CD4-positive, alpha-beta T cell treated with Interleukin-15 for 1 hour (primary cell): ENCODE measurements around the gene UBE3D.
"Not testable (repeated sequence)": the region's sequence is repeated elsewhere in the genome, so short reads cannot be mapped to it uniquely, and the experiment has no call there.

Experiments used
- DNase-seq: peaks from one replicate; pipeline ENCODE4 v3.0.0-alpha.2; 2020

Gene UBE3D

DNA sequence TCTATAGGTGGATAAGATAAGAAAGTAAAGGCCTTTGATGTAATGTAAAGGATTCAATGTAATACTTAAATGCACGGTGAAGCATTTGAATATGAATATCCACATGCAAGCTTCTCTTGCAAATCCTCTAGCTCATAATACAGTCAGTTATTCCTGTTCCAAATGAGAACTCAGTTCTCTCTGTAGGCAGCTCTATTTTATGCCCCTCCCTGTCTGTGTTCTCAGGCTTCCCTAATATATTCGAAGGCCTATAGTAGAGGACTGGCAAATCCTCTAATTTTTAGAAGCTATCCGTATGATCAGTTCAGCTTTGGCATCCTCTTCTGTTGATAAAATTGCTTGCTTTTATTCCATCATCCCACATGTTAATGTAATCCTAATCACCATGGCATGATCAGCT is 200.2 kb downstream of the UBE3D start:
- DNase-seq, result no peak

DNA sequence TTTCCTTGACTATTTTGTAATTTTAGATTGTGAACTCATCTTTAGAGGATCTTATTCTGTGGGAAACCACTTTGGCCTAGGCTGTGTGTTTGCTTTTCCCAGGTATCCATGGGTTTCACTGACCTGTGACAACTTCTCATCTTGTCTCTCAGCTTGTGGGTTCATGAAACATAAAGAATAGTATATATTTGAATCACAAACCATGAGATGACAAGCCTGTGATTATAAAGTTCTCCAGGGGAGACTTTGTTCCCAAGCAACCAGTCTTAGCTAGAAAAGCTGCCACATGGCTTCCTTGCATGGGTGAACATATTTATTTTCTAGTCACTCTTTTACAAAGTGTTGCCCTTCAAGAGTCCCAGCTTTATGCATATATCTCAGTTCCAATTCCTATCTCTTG is 201.9 kb downstream of the UBE3D start:
- no peak for DNase-seq

DNA sequence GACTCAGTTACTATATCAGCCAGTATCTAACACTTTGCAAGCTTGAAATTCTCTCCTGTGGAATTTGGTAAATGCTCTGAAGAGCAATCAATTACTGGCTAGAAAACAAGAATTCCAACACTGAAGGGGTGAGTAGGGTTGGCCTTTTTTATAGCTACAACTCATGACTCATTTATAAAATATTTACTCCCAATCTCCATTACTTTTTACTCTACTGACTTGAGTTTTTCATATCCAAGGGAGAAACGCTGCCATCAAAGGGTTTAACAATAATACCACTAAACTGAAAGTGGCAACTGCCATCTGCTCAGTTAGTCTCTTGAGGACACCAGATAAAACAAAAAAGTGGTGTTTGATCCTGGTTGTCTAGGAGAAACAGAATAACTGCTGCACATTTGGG is 203.1 kb downstream of the UBE3D start:
- no peak for DNase-seq

- no peak for DNase-seq
These were observed 204.5 kb downstream of the UBE3D start for GRCh38 chr6:82861121-82861520.

GRCh38 chr6:82856077-82856476 is 209.6 kb downstream of the UBE3D start:
- not testable (repeated sequence) for DNase-seq

- DNase-seq, result not testable (repeated sequence)
These were observed 212.7 kb downstream of the UBE3D start for GRCh38 chr6:82852904-82853303.

DNA sequence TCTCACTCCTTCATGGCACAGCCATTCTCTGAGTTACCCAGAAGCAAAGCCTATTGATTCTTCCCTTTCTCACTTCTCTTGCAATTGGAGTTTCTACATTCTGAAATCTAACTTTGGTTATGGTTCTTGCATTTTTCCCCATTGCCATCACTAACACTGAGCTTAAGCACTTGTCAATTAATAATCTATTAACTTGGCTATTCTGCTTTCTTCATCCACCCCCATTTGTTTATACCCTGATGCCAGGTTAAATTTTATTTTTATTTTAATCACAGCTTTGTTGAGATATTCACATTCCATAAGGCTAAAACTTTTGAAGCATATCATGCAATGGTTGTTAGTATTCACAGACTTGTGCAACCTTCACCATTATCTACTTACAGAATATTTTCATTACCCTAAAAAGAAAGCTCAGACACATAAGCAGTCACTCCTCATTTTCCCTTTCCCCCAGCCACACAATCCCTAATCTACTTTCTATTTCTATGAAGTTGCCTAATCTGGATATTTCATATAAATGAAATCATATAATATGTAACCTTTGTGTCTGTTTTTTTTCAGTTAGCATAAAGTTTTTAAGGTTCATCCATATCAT is 222.3 kb downstream of the UBE3D start:
- no peak for DNase-seq

DNA sequence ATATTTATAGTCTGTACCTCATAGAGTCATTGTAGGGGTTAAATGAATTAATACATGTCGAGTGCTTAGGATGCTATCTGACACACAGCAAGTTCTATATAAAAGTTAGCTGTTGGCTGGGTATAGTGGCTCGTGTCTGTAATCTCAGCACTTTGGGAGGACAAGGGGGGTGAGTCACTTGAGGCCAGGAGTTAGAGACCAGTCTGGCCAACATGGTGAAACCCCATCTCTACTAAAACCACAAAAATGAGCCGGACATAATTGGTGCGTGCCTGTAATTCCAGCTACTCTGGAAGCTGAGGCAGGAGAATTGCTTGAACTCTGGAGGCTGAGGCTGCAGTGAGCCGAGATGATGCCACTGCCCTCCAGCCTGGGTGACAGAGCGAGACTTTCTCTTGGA is 222.9 kb downstream of the UBE3D start:
- no peak for DNase-seq
